NCI-H1105 (cell line): Measurements from ENCODE around the gene ECT2L.

Source experiments
- DNase-seq: peaks from one replicate; lab custom pipeline; 2025; lab: John Stamatoyannopoulos, UW

ECT2L gene, protein sequence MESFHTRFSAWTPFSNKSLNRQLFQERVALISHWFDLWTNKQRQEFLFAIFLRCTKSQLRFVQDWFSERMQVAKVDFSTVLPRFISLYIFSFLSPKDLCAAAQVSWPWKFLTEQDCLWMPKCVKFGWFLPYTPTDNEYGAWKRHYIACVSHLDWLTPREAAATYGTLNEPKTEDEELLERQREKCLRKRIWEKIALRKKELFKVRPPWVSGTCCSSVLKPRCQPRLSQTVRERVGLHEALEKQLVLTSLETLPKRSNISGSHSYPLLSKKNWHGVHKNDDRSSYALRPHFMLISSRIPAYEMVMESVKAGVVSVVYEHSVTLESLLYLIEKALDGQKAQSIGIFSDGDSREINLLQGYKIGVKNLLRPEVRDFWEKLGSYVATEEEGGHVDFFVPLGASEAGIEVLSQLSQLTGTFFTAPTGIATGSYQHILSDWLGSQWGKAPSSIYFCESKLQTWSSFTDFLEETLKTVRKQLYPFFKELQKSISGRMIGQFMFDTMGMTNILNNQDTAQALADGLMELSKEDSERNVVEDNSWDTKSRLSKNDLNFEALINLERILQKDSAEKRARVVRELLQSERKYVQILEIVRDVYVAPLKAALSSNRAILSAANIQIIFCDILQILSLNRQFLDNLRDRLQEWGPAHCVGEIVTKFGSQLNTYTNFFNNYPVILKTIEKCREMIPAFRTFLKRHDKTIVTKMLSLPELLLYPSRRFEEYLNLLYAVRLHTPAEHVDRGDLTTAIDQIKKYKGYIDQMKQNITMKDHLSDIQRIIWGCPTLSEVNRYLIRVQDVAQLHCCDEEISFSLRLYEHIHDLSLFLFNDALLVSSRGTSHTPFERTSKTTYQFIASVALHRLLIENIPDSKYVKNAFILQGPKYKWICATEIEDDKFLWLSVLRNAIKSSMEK

DNA sequence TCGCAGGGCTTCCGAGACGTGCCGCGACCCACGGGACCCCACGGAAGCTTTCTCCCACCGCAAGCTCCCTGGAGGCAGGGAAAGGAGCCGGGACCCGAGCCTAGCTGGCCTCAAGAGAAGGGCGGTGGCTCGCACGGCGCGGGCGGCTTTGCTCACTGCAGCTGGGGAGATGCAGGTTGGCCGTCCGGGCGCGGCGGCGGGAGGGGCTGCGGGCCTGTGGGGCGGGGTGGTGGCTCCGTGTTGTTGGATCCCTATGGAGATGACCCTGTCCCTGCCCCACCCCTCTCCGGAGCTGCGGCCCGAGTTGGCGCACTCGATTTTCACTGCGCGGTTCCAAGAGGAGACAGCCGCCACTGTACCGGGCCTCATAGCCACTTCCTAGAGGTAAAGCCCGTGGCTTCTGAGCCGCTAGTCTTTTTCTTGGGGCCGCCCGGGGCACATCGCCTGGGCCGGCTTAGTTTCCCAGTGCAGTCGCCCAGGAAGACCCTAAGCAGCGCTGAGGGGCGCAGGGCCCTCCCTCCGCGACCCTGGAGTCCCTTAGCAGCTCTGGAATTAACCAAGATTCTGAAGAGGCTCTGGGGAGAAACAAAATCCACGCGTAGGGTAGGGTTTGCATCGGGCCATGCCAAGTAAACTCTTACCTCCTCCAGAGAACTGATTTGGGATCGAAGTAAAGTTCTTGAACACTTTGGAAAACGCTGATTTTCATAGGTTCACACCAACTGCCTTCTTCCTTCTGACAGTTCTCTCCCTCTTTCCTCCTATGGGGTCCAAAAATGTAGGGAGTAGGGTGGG lies at the start of gene ECT2L:
ECT2L (plus strand) TSS at position 279 of the 795 bp plus-strand sequence. CDS start 17,188 bp downstream, outside the sequence.
- peak; percentile 59 for DNase-seq

DNA sequence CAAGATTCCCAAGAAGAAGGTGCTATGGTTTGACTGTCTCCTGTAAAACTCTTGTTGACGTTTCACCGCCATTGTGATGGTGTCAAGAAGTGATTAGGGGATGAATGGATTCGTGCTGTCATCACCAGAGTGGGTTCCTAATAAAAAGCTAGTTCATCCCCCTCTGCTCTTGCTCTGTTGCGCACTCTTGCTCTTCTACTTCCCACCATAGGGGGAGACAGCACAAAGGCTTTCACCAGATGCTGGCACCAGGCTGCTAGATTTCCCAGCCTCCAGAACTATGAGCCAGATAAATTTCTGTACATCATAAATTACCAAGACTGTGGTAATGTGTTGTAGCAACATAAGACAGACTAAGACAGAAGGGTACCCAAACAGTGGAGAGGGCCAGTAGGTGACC lies 43.9 kb upstream of the ECT2L start:
- no peak for DNase-seq

DNA sequence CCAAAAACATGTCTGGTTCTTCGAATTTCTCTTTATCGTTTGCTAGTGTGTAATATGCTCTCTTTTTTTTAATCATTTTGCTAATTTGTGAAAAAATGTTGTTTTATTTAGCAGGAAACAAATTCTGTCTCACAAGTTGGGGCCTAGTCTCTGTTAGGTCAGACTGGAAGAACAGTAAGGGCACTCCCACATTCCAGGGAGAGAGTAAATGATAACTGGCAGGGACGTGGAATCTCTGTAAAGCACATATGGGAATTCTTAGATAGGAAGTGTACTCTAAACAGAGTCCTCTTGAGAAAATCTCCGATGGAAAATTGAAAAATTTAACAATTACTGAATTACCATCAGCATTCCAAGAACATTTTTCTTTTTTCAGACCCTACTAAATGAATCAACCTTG lies 38.8 kb upstream of the ECT2L start:
- DNase-seq, result no peak

DNA sequence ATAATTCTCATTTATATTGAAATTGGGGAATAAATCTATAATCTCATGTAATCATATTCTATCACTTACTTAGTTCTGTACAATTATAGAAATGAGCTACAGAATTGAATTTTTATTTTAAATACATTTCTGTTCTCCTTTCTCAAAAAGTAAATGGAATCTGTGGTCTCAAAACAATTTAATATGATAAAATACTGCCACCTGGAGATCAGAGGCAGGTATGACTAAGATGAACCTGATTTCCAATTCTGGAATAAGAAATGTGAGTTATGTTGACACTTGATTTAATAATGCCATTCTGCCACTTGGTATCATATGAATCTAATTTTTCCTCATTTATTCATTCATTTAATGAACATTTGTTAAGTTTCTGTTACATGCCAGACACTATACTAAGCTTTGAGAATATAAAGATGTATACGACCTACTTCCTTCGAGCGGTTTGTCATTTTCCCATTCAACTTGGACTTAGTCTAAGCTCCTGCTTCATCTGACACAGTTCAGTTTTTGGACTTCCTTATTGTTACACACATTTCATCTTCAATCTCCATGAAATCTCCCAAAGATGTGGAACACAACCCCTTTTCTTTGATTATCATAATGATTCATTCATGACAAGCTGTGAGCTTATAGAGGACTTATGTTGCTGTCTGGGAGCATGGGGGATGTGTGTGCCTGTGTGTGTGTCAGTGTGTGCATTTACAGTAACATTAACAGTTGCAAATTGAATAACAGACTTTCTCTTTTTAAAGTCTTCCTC lies 29.8 kb upstream of the ECT2L start:
- DNase-seq, result peak; percentile 32

DNA sequence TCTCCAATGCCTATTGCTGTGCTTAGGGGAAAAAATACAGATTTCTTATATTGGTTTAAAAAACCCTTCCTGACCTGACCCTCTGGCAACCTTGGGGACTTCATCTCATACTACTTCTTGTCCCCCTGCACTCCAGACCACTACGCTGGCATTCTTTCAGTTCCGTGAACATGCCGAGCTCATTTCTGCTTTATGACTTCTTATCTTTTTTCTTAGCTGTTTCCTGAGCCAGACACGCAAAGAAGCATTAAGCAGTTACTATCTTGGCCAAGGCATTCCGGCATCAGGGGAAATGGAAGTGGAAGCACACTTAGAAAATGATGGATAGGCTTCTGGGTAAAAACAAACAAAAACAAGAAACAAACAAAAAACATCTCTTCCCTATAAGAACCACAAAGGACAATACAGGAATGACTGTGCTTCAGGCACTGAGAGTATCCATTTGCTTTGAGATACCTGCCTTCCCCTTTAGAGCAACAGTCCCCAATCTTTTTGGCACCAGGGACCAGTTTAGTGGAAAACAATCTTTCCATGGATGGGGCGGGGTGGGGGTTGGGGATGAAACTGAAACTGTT lies 26.7 kb upstream of the ECT2L start:
- no peak for DNase-seq

DNA sequence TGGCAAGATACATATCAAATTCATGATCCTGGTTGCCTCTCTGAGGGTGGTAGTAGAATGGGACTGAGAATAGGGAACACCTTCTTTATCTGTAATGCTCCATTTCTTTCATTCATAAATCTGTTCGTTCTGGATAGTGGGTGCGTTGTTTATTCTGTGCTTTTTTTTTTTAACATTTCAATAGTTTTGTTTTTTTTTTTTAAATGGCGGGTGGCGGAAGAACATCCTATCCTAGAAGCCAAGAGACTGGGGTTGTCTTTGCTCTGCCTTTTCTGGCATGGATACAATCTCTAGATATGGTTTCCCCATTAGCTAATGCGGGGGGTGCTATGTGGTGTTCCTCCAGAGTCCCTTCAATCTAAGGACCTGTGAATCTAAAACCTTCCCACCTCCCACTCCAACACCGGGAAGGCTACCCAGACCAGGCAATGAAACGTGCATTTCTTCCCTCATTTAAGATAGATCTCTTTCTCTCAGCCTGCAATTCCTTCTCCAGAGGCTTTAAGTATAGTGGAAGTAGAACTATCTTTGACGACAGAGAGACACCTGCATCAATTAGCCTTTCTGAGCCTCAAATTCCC lies 23.2 kb upstream of the ECT2L start:
- DNase-seq, result peak; percentile 49

DNA sequence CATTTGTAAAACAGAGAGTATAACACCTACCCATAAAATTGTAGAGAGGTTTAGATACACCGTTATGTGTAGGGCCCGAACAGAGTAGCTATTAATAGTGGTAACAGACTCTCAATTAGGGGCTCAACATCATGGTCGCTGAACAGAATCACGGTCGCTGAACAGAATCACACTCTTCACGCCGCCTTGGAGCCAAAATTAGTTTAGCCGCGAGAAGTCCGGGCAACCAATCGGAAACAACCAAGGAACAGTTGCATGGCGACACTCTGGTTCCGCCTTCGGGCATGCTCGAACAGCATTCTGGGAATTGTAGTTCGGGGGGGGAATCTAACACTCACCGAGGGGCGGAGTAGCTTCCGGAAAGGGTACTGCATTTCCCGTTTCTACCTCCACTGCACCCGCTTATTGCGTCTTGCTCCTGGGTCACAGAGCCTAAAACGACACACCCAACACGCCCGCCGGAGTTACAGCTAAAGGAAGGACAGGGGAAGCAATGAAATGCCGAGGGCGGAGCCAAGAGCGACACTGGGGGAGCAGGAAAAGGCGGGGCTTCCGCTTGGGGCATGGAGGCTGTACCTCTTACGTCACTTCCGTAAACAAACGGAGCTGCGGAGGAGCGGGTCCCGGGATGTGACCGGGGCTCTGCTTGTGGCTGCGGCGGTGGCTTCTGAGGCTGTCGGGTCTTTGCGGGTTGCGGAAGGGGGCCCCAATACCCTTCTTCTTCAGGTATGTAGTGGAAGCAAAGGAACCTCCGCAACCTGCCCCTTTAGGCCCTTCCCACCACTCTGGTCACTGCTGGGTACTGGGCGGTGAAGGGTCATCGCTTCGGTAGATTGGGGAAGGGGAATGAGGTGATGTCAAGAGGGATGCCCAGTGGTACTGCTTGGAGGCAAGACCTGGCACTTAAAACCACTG lies 22.5 kb upstream of the ECT2L start, which contains the start of gene CCDC28A:
CCDC28A (plus strand) TSS at position 593 of the 915 bp plus-strand sequence. CDS start 2,352 bp downstream, outside the sequence.
- DNase-seq, result peak; percentile 95

DNA sequence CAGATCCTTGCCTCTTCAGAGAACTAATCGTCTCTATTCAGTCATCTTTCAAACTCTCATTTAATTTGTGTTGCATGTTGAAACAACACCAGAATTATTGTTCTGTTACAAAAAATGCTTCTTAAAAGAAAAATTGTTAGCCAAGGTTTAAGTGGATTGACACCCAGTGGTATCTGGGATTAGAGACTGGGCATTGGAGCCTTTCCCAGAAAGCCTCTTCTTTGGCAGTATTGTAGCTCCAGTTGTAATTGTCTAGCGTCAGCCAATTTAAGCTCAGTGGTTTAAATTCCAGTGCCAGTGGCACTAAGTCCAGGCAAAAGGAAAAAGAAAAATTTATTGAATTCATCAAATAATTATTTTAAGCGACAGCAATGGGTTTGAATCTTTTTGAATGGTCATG lies 21.5 kb upstream of the ECT2L start:
- no peak for DNase-seq

DNA sequence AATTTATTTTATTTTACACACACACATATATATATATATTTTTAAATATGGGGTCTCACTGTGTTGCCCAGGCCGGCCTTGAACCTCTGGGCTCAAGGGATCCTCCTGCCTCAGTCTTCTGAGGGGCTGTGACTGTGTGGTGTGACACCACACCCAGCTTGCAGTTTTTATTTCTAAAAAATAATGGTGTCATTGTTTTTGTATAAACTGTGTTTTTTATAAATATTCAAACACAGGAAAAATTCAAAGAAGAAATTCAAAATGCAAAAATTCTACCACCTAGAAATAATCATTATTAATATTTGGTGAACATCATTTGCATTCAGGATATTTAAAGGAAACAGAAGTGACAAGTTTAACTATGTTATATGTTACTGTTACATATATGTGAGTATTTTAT lies 19.2 kb upstream of the ECT2L start:
- no peak for DNase-seq

DNA sequence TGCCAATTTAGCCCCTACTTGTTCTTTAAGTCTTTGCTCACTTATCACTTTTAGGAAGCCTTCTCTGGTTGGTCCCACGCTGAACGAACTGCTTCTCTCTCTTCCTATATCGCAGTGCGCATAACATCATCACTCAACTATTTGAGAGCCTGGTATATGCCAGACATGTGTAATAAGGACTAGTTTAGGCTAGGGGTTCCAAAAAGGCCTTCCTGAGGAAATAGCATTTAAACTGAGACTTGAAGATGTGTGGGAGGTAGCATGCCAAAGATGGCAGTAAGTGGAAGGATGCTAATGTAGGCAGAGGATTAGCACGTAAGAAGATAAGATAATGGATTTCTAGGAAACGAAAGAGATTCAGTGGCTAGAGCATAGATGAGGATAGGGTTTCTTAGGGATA lies 17.6 kb upstream of the ECT2L start:
- no peak for DNase-seq

DNA sequence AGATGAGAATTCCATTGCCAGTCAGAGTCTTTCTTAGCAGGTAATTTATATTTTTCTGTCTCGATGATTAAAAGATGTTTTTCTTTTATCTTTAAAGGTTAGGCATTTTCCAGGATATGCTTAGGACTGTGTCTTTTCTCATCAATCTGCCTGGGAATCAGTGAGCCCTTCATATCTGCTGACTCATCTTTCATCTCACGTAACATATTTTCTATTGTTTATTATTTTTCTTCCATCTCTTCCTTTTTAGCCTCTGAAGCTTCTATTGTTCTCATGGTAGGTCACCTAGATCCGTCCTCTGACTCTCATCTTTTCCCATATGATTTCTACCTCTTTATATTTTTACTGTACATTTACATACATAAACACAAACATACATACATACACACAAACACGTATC lies 13.6 kb upstream of the ECT2L start:
- no peak for DNase-seq

DNA sequence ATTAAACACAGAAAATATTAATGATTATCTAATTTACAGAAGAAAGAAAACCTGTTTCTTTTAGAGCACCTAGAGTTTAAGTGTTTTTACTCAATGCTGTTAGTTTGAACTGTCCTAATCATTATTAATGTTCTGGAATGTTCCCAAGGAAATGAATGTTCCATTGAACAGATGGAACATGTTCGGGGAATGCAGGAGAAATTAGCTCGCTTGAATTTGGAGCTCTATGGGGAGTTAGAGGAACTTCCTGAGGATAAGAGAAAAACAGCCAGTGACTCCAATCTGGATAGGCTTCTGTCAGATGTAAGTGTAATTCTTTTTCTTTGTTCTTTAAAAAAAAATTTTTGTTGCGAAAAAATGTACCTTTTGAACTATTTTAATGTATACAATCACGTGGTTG lies 10.8 kb upstream of the ECT2L start:
- no peak for DNase-seq

DNA sequence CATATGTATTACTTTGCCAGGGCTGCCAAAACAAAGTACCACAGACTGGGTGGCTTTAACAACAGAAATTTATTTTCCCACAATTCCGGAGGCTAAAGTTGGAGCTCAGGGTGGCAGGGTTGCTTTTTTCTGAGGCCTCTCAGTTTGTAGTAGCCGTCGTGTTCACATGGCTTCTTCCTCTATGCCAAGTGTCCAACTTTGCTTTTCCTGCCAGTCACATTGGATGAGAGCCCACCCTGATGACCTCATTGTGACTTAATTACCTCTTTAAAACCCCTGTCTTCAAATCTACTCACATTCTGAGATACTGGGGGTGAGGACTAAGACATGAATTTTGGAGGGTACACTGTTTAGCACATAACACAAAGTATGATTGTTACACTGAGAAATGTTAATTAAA lies 9.9 kb upstream of the ECT2L start:
- DNase-seq, result no peak

DNA sequence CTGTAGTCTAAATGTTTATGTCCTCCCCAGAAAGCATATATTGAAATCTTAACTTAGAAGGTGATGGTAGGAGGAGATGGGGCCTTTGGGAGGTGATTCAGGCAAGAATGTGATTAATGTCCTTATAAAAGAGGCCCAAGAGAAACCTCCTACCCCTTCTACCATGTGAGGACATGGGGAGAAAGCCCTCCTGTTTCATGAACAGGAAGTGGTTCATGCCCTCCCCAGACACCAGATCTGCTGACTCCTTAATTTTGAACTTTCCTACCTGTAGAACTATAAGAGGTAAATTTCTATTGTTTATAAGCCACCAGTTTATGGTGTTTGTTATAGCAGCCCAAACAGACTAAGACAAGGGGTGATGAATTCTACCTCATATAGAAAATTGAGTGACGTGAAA lies 8.7 kb upstream of the ECT2L start:
- no peak for DNase-seq

DNA sequence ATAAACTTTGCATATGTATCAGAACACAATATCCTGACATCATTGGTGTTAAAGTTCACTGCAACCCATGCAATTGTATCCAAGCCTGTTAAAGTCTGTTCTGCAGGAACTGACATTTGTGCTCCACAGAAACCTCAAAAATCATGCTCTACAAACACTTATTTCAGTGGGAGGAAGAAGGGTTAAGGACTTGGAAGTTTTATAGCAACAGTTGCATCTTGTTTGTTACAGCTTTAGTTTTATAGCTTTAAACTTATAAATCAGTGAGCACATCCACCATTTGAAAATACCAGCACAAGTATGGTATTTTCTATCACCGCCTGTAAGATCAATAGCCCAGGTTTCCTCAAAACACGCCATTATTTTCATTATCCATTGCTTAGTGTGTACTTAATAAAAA lies 884 bp downstream of the ECT2L start:
- no peak for DNase-seq

DNA sequence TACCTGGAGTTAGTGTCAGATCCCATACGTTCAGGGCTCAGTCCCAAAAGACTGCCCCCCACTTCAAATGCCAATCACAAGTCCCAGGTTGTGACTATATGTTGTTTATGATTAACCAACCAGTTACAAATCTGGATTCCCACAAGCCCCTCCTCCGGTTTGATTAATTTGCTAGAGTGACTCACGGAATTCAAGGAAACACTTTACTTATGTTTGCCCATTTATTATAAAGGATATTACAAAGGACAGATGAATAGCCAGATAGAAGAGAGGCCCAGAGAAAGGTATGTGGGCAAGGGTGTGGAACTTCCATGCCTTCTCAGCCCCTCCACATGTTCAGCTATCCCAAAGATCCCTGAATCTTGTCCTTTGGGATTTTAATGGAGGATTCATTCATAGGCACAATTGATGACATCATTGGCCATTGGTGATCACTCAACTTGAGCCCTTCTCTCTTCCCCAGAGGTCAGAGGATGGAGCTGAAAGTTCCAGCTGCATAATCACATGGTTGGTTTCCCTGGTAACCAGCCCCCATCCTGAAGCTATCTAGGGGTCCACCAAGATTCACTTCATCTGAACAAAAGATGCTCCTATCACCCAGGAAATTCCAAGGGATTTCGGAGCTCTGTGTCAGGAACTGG lies 2.0 kb downstream of the ECT2L start:
- no peak for DNase-seq

DNA sequence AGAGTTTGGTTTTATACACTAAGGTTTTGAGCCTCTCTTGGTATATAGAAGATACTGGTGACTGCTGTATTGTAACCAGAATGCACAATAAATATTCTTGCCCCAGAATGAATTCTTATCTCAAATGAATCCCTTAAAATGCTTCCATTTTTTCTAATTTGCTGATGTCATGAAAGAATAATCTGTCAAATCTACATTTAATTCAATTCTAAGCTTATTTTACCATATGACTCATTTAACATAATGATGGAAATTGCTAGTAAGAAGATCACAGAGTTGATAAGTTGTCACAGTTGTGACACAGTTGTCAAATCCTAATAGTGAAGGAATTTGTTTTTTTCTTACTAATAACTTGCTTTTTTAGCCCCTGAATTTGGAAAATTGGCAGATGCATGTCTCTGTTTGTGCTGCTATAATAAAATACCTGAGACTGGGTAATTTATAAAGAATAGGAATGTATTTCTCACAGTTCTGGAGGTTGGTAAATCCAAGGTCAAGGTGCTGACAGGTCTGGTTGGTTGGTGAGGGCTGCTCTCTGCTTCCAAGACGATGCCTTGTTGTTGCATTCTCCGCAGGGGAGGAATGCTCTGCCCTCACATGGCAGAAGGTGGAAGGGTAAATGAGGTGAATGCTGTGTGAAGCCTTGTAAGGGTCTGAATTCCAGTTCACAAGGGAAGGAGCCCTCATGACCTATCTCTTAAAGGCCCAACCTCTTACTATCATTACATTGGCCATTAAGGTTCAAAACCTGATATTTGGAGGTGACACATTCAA lies 4.7 kb downstream of the ECT2L start:
- DNase-seq, result no peak

DNA sequence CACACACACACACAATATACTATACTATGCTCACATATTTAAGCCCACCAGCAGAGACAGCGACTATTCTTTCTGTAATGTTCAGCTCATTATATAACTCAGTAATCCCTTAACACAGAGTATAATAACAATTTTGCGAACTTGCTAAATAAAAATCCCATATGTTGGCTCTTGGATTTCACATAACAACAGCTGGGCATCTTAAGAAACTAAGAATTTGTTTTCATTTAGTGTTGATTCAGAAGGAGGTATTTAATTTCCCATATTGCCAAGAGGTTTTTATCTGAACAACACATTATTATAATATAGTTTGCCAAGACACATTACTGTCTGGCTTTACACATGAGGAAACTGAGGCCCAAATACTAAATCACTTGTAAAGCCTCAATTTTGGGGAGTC lies 7.4 kb downstream of the ECT2L start:
- no peak for DNase-seq
